K562 (cell line): Measurements from ENCODE around the gene ADORA1. TPM values are rescaled to one million over a fixed set of nuclear protein-coding genes. Genes with fewer than 3 reads are reported as not detected.

Experiments used
- ATAC-seq: fragments of 200-7000 bp; cut with Tn5 transposase; 3 replicates; pipeline ENCODE4 v1.9.1; 2020; ENCODE audit warnings: moderate library complexity
- BruUV-seq: library from RNA; stranded (reverse); fragments of 400-500 nt; replicated peaks from 2 replicates; lab custom pipeline; 2021; lab: Mats Ljungman, UMichigan
- CTCF ChIA-PET: fragments of 300-600 bp; formaldehyde crosslinking; extraction: SDS; loops from one replicate; lab custom pipeline; 2021; ENCODE audit warnings: low intra/inter-chr PET ratio; lab: Yijun Ruan, JAX
- POLR2A ChIA-PET: fragments of 300-600, 350-650 bp; sonication (Branson Sonifier 250); formaldehyde crosslinking; extraction: SDS; loops from one replicate; lab custom pipeline; 2021; ENCODE audit warnings: antibody characterized with exemption, inconsistent platforms; lab: Yijun Ruan, JAX
- DNase-seq, 4 experiments: peaks; one replicate each; pipeline versions ENCODE4 v3.0.0 to v3.0.0-alpha.2; 2011 to 2018; ENCODE audit warnings: low spot score in 3 of 4, mixed read lengths in 3 of 4; ENCODE audit errors: extremely low read depth in 1 of 4
- FAIRE-seq: peaks from 2 replicates; lab custom pipeline; 2011; peaks lifted over from hg19 to GRCh38; lab: Jason Lieb, UNC
- H2AFZ ChIP-seq: 2 replicates; pipeline ENCODE4 v1.6.0; 2011; ENCODE audit warnings: low read depth, low read length, control low read depth, inconsistent platforms
- H3K27ac ChIP-seq: fragments of 200-600 bp; 3 replicates; pipeline ENCODE4 v1.8.0; 2011; ENCODE audit warnings: low read depth, mild to moderate bottlenecking, control low read depth, inconsistent platforms, low read length, moderate library complexity, mixed read lengths; ENCODE audit errors: extremely low read depth
- H3K27me3 ChIP-seq, 2 experiments: fragments of 300-600 bp in 1 of 2; 2 replicates in 1 of 2; 3 replicates in 1 of 2; pipeline versions ENCODE4 v1.6.0 to v1.8.0; 2011; ENCODE audit warnings: inconsistent platforms in 2 of 2, low read length in 2 of 2, mild to moderate bottlenecking in 1 of 2, mixed read lengths in 1 of 2, moderate library complexity in 1 of 2; ENCODE audit not compliant: control insufficient read depth in 2 of 2, insufficient read depth in 2 of 2
- H3K36me3 ChIP-seq: fragments of 300-600 bp; 3 replicates; pipeline ENCODE4 v1.8.0; 2011; ENCODE audit warnings: mild to moderate bottlenecking, low read length, inconsistent platforms; ENCODE audit not compliant: control insufficient read depth, insufficient read depth
- H3K4me1 ChIP-seq, 2 experiments: fragments of 200-600 bp in 1 of 2; replicated peaks in 1 of 2; 2 replicates in 1 of 2; 3 replicates in 1 of 2; pipeline versions ENCODE4 v1.5.1 to v1.8.0; 2011; ENCODE audit warnings: inconsistent platforms in 2 of 2, low read length in 2 of 2, mild to moderate bottlenecking in 1 of 2, mixed read lengths in 1 of 2, moderate library complexity in 1 of 2; ENCODE audit not compliant: control insufficient read depth in 2 of 2, insufficient read depth in 2 of 2
- H3K4me2 ChIP-seq: 2 replicates; pipeline ENCODE4 v1.6.1; 2011; ENCODE audit warnings: low read length, control low read depth, inconsistent platforms, mixed read lengths; ENCODE audit not compliant: insufficient read depth
- H3K4me3 ChIP-seq: fragments of 200-600 bp; sonication (generic), shearing (Covaris generic); 2 replicates; pipeline ENCODE4 v1.5.1; 2016; ENCODE audit warnings: control low read depth, inconsistent platforms
- H3K79me2 ChIP-seq: fragments of 200-600 bp; 3 replicates; pipeline ENCODE4 v1.8.0; 2011; ENCODE audit warnings: low read length, inconsistent platforms; ENCODE audit not compliant: control insufficient read depth, insufficient read depth
- H3K9ac ChIP-seq, 2 experiments: 2 replicates each; pipeline versions ENCODE4 v1.6.0 to v1.6.1; 2011; ENCODE audit warnings: low read depth in 2 of 2, low read length in 2 of 2, control low read depth in 1 of 2, inconsistent platforms in 1 of 2, mild to moderate bottlenecking in 1 of 2, mixed read lengths in 1 of 2; ENCODE audit not compliant: insufficient read depth in 1 of 2
- H3K9me1 ChIP-seq: one replicate; pipeline ENCODE4 v1.6.0; 2011; ENCODE audit warnings: inconsistent platforms, mild to moderate bottlenecking, low read length, moderate library complexity; ENCODE audit not compliant: control insufficient read depth, insufficient read depth
- H3K9me3 ChIP-seq: replicated peaks from 2 replicates; pipeline ENCODE4 v1.5.1; 2011; ENCODE audit warnings: low read depth, low read length, inconsistent platforms; ENCODE audit not compliant: control insufficient read depth, insufficient read depth
- H4K20me1 ChIP-seq: replicated peaks from 2 replicates; pipeline ENCODE4 v1.6.1; 2011; ENCODE audit warnings: low read length, inconsistent platforms, mixed read lengths; ENCODE audit not compliant: control insufficient read depth, insufficient read depth
- ATF1 ChIP-seq, 2 experiments: fragments of 450-650 bp in 1 of 2; IDR thresholded peaks; 2 replicates each; pipeline ENCODE4 v1.6.1; 2016; ENCODE audit warnings: missing compliant biosample characterization in 1 of 2, missing genetic modification characterization in 1 of 2
- ETV1 ChIP-seq: fragments of 450-650 bp; conservative IDR thresholded peaks from 2 replicates; pipeline ENCODE4 v1.6.1; 2016; ENCODE audit warnings: missing genetic modification characterization, control low read depth, low read depth, missing compliant biosample characterization
- POLR3G ChIP-seq: IDR thresholded peaks from 2 replicates; pipeline ENCODE4 v1.6.1; 2011; ENCODE audit not compliant: insufficient read length, insufficient replicate concordance; ENCODE audit errors: extremely low read depth
- POU5F1 ChIP-seq: fragments of 150-350 bp; IDR thresholded peaks from 2 replicates; pipeline ENCODE4 v1.6.1; 2014; ENCODE audit warnings: borderline replicate concordance, low read length, low read depth, mild to moderate bottlenecking; ENCODE audit not compliant: partially characterized antibody
- RBM39 ChIP-seq: fragments of 200-400 bp; formaldehyde crosslinking; optimal IDR thresholded peaks from 2 replicates; pipeline ENCODE3; 2018; ENCODE audit warnings: low read depth, low read length
- ZNF511 ChIP-seq: sonication (generic); formaldehyde crosslinking; IDR thresholded peaks from 2 replicates; pipeline ENCODE4 v1.8.0; 2022; ENCODE audit warnings: mild to moderate bottlenecking, missing genetic modification reagents
- WGBS: fragments of 100-300 bp; shearing (Covaris generic); methylation state at CpG from one replicate; pipeline ENCODE4 v1.1.6; 2016; ENCODE audit warnings: low coverage, mixed read lengths; ENCODE audit not compliant: insufficient coverage; ENCODE audit errors: missing lambda C conversion rate; 5-methylcytosine and 5-hydroxymethylcytosine counted together
- in situ Hi-C: fragments of 300-500 bp; cut with MboI; formaldehyde crosslinking; loops from 4 replicates; pipeline ENCODE4 v1.15.0; 2018; ENCODE audit warnings: inconsistent platforms, mixed read lengths
- intact Hi-C: fragments of 100-400 bp; cut with micrococcal nuclease; formaldehyde crosslinking; loops from 2 replicates; pipeline ENCODE4 v1.14.2; 2022
- polyA plus RNA-seq, 8 experiments: library from polyadenylated mRNA; depleted of rRNA in 4 of 8; stranded (reverse) in 5 of 8; unstranded in 3 of 8; fragments of >200 nt; fragmentation: Nextera tagmentation in 2 of 8; fragmentation: Illumina TruSeq in 1 of 8; extraction: Ambion mirVana in 2 of 8; extraction: Trizol in 1 of 8; gene quantifications; 2 replicates each; pipeline versions ENCODE4 v1.2.1 to v1.2.3, GENCODE V29; 2011 to 2014; ENCODE audit warnings: inconsistent platforms in 1 of 8, missing spikeins in 1 of 8
- total RNA-seq, 7 experiments: library from RNA; depleted of rRNA in 6 of 7; stranded (reverse); fragments of >200 nt in 6 of 7; fragmentation: Illumina TruSeq in 2 of 7; extraction: Trizol in 2 of 7; gene quantifications; 2 replicates each; pipeline versions ENCODE4 v1.2.1 to v1.2.3, GENCODE V29; 2011 to 2021; ENCODE audit warnings: low replicate concordance in 1 of 7

ADORA1 gene
- total and polyA plus RNA-seq, 9 of the 15 experiments (the other 6 are each of a cell fraction or from before 2014, with no cell fraction given) = not detected

GRCh38 chr1:203131548-203132200 is 4.1 kb downstream of the ADORA1 start:
- FAIRE-seq (no peak), DNase-seq (no peak), ATAC-seq (no peak)
- H2AFZ ChIP-seq = no peak overlapping the region
- CTCF ChIA-PET = no interaction called here
- H3K9me3 ChIP-seq = no peaks in the 10 kb centered on the region
- peaks cover 0 to 16% of the 10 kb centered on the region in 2 experiments; a peak in 2 of 5 replicates for H3K4me1 ChIP-seq
- H4K20me1 ChIP-seq = peaks cover 13% of the 10 kb centered on the region
- H3K4me2 ChIP-seq = no peak overlapping the region
- H3K36me3 ChIP-seq = no peaks in the 10 kb centered on the region
- H3K9me1 ChIP-seq = no peaks in the 10 kb centered on the region
- in situ Hi-C loops = no loop called here
- H3K27ac ChIP-seq = no peak overlapping the region
- BruUV-seq = no TSS peak
- H3K27me3 ChIP-seq = peaks cover 9 to 75% of the 10 kb centered on the region in 2 experiments
- H3K4me3 ChIP-seq = no peak overlapping the region
- WGBS = 3% methylated on average over 9 of the region's 9 CpGs
- TF ChIP-seq ZNF511 (CRISPR knock-in tag) (no peak), RBM39 (no peak), POU5F1 (no peak), POLR3G (no peak), ATF1 (CRISPR knock-in tag; IDR thresholded peaks at IDR 0.05) (no peak), ATF1 (tag; IDR thresholded peaks at IDR 0.05) (no peak), ETV1 (tag) (no peak)
- no peaks in the 10 kb centered on the region for H3K79me2 ChIP-seq
- no peak overlapping the region for H3K9ac ChIP-seq
- intact Hi-C loops = no loop called here
- POLR2A ChIA-PET = interaction anchor here (0.6 to 1.4 kb wide), 4 partner anchors 9 to 966 kb away, joined by 3 to 7 read pairs (median 3); no protein-coding TSS in a partner anchor
